ENCODE data around the gene PCDH10. TPM values are rescaled to one million over a fixed set of nuclear protein-coding genes. Genes with fewer than 3 reads are reported as not detected.

The PCDH10 gene
- total and polyA plus RNA-seq, 8 donors = 0.09 to 0.26 (median 0.13) TPM

DNA sequence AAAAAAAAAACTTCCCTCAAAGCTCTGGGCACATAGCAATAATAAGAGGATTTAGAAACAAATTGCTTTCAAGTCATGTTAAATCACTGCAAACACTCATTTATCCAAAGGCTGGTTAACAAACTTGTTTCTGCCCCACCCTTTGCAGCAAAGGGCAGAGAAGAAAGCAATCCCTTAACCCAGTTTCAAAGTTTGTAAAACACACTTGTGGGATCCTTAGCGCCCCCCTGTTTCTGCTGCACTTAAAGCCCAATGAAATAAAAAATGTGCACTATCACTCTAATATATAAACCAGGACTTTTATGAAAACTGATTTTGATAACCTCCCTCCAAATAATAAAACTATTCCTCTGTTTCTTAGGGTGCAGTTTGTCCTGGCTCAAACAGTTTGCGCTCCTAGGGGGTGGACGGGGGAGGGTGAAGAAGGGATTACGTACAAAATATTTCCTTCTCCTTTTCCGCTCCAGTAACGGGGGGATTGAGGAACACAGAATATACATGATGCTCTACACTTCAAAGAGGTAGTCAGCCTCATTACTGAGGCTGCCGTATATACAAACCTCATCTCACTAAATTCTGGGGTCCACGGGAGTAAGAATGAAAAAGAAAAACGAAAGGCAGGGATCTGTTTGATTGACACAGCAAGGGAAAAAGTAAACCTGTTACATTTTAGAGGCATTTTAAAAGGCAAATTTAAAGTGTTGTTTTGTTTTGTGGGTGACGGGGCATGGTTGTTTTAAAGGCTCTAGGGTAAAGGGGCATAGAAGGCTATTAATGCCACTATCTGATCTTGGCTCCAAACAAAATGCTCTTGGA is 3.1 kb upstream of the PCDH10 start:
- Histone ChIP-seq H3K27ac (no peak overlapping the region), H3K4me1 (peaks cover 10 to 18% (median 11%) of the 10 kb centered on the region in 3 donors), H3K4me3 (peak overlapping the region in 1 of 4 donors; percentile 13), H3K9me3 (no peaks in the 10 kb centered on the region), H3K27me3 (peaks cover 0 to 60% (median 4%) of the 10 kb centered on the region in 4 donors), H3K36me3 (no peaks in the 10 kb centered on the region)
- TF ChIP-seq, protein P1, sequence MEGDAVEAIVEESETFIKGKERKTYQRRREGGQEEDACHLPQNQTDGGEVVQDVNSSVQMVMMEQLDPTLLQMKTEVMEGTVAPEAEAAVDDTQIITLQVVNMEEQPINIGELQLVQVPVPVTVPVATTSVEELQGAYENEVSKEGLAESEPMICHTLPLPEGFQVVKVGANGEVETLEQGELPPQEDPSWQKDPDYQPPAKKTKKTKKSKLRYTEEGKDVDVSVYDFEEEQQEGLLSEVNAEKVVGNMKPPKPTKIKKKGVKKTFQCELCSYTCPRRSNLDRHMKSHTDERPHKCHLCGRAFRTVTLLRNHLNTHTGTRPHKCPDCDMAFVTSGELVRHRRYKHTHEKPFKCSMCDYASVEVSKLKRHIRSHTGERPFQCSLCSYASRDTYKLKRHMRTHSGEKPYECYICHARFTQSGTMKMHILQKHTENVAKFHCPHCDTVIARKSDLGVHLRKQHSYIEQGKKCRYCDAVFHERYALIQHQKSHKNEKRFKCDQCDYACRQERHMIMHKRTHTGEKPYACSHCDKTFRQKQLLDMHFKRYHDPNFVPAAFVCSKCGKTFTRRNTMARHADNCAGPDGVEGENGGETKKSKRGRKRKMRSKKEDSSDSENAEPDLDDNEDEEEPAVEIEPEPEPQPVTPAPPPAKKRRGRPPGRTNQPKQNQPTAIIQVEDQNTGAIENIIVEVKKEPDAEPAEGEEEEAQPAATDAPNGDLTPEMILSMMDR (IDR thresholded peaks at IDR 0.05) = no peak
- intact Hi-C loops (cut with DNase I) = no loop called here
- DNase-seq = no peak
- FAIRE-seq = no peak
- no peak for ATAC-seq
- WGBS, 2 donors = 4 to 6% methylated on average over 10 of the region's 10 CpGs

DNA sequence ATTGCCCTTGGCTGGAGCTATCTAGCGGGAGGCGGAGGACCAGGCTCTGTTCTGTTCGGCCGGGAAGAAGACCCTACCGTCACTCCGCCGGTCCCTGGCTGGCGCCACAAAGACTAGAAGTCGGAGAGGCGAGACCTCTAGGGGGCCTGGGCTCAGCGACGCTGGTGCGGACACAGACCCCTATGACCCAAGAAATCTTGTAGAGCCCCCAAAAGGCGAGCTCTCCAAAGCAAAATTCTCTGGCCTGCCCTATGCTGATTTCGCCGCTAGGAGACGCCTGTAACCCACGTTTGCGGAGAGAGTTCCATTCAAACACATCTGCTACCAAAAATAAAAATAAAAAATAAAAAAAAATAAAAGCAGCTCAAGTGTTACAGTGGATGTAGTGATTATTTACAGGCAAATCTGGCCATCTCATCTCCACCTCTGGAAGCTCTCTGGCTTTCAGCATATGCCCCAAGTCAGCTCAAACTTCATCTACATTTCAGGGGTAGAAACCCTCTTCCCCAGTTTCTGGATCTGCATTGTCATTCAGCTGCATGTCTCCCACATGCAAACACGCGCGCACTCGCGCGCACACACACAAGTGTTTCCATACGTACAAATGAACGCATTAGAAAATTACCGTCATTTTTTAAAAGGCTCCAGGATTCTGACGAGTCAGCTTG is 2.4 kb upstream of the PCDH10 start:
- ATAC-seq = peak; percentile 29 to 59 (median 46)

DNA sequence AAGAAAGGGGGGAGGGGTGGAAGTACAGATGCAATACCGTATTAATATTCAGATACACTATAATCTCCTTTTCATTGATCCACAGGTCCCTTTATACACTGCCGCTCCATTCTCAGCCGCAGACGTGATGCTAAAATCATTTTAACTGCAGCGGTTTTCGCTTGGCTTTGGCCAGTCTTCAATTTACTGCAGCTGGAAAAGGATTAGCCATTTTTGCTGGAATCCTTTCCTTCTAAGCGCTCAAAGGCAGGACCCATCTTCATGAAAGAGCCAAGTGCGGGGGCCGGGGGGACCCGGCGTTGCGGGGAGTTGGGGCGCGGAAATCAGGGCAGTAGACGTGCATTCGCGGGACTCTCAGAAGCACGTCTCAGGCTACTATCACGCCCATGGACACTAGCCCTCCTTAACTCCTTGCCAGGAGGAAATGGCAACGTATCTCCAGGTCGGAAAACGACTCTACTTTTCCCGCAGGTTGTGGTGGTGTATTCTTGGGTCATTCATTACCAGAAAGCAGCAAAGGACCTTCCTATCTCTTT is 1.7 kb upstream of the PCDH10 start:
- TF ChIP-seq, protein P1 (IDR thresholded peaks at IDR 0.05) = no peak
- 3% methylated on average over 23 of the region's 23 CpGs for WGBS, 2 donors
- FAIRE-seq (no peak), ATAC-seq (no peak), DNase-seq (peak in 1 of 6 donors; percentile 27)
- Histone ChIP-seq H3K36me3 (no peaks in the 10 kb centered on the region), H3K4me1 (peaks cover 18 to 27% (median 19%) of the 10 kb centered on the region in 3 donors), H3K27me3 (peaks cover 0 to 66% (median 3%) of the 10 kb centered on the region in 4 donors), H3K4me3 (peak overlapping the region in 1 of 4 donors; percentile 38), H3K9me3 (no peaks in the 10 kb centered on the region), H3K27ac (no peak overlapping the region)
- intact Hi-C loops (cut with DNase I) = no loop called here

More for the DNA sequence above, 2.4 kb upstream of the PCDH10 start:
- Histone ChIP-seq H3K36me3 (no peaks in the 10 kb centered on the region), H3K27ac (no peak overlapping the region), H3K4me3 (peak overlapping the region in 1 of 4 donors; percentile 38), H3K4me1 (peaks cover 14 to 23% (median 16%) of the 10 kb centered on the region in 3 donors), H3K27me3 (peaks cover 0 to 60% (median 3%) of the 10 kb centered on the region in 4 donors), H3K9me3 (no peaks in the 10 kb centered on the region)
- WGBS, 2 donors = 0 to 1% methylated on average over 28 to 29 of the region's 29 CpGs
- TF ChIP-seq, protein P1 (IDR thresholded peaks at IDR 0.05) = peak; percentile 40 to 82 (median 74)
- intact Hi-C loops (cut with DNase I) = no loop called here
- DNase-seq (peak in 2 of 6 donors; percentile 42 to 64), FAIRE-seq (no peak)

DNA sequence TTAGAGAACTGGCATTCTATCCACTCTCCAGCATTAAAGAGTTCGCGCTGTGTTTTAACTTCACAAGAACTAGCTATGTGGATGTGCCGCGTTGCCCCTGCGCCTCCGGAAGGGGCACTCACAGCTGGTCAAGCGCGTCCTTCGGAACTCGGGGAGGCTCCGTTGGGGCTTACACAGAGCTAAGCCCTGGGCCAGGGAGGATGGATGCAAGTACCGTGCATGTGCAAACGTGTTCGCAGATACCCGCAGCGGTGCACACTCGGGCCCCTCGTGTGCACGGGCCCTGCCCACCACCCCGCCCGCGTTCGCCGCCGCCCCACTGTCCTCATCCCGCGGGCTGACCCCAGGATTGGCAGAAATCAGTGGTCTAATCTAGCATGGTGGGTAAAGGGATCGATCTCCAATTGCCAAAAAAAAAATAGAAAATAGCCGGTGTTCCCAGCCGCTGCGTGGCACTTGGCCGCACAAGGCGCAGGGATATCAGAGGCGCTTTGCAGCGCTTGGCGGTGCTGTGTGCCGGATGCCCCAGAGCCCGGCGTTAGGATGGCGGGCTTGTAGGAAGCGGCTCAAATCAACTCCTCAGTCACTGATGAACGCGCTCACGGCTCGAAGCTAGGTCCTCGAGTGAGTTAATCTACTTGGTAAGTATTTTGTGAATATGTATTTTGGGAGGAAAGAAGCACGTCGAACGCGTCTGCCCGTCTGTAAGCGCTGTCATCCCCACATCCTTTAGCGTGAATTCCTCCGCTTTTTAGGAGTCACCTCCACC is 989 bp upstream of the PCDH10 start:
- H3K4me3 ChIP-seq = peak overlapping the region in 3 of 4 donors; percentile 3 to 38 (median 21)
- H3K36me3 ChIP-seq = no peaks in the 10 kb centered on the region
- peaks cover 18 to 27% (median 19%) of the 10 kb centered on the region in 3 donors for H3K4me1 ChIP-seq
- TF ChIP-seq, protein P1 (IDR thresholded peaks at IDR 0.05) = no peak
- peaks cover 0 to 74% (median 3%) of the 10 kb centered on the region in 4 donors for H3K27me3 ChIP-seq
- no peaks in the 10 kb centered on the region for H3K9me3 ChIP-seq
- intact Hi-C loops (cut with DNase I) = no loop called here
- DNase-seq = peak in 2 of 6 donors; percentile 60 to 62
- FAIRE-seq = no peak
- 2 to 3% methylated on average over 54 of the region's 54 CpGs for WGBS, 2 donors
- ATAC-seq = peak in 3 of 4 donors; percentile 48 to 55 (median 53)
- no peak overlapping the region for H3K27ac ChIP-seq

Data from pancreas (tissue), 10 donors.